Panc1 (cell line): ENCODE measurements around the gene SAT2.

Experiments
- CTCF ChIP-seq: fragments of 450-650 bp; IDR thresholded peaks from 2 replicates; pipeline ENCODE4 v1.5.1; 2017; ENCODE audit warnings: mild to moderate bottlenecking
- POLR2AphosphoS5 ChIP-seq: IDR thresholded peaks from 2 replicates; pipeline ENCODE4 v1.6.1; 2012; ENCODE audit warnings: mild to moderate bottlenecking, low read depth, low read length, moderate library complexity
- REST ChIP-seq, 2 experiments: IDR thresholded peaks; 2 replicates each; pipeline ENCODE4 v1.6.1; 2011 to 2012; ENCODE audit warnings: low read depth in 2 of 2, control low read depth in 1 of 2, low read length in 1 of 2, mild to moderate bottlenecking in 1 of 2, moderate library complexity in 1 of 2; ENCODE audit not compliant: insufficient read depth in 1 of 2
- SIN3A ChIP-seq: IDR thresholded peaks from 2 replicates; pipeline ENCODE4 v1.6.1; 2012; ENCODE audit warnings: low read depth, mild to moderate bottlenecking, low read length, moderate library complexity, borderline replicate concordance; ENCODE audit not compliant: insufficient read depth
- TCF7L2 ChIP-seq: IDR thresholded peaks from 2 replicates; pipeline ENCODE4 v1.6.1; 2011; ENCODE audit warnings: mild to moderate bottlenecking, low read depth, low read length, inconsistent platforms

- TF ChIP-seq CTCF (no peak), TCF7L2 (no peak), REST (IDR thresholded peaks at IDR 0.05; ENCODE audit: insufficient read depth in 1 of 2, low read depth in 2 of 2, low read length in 1 of 2) (no peak), POLR2AphosphoS5 (no peak), SIN3A (no peak)
Observed at GRCh38 chr17:7636163-7636562, 8.5 kb upstream of the SAT2 start.
